ENCODE data around the gene HNRNPL.
"Not testable (repeated sequence)": the region's sequence is repeated elsewhere in the genome, so short reads cannot be mapped to it uniquely, and the experiment has no call there.

HNRNPL gene

GRCh38 chr19:38796154-38796553 lies 53.6 kb downstream of the HNRNPL start:
- DNase-seq: no peak

GRCh38 chr19:38795549-38795948 lies 54.2 kb downstream of the HNRNPL start:
- DNase-seq: no peak

GRCh38 chr19:38793671-38794070 lies 56.1 kb downstream of the HNRNPL start:
- no peak for DNase-seq

- DNase-seq: peak; percentile 17
Measured at GRCh38 chr19:38793177-38793576, 56.6 kb downstream of the HNRNPL start.

- DNase-seq: no peak
Measured at GRCh38 chr19:38792250-38793111, 57.3 kb downstream of the HNRNPL start.

- DNase-seq: not testable (repeated sequence)
Measured at GRCh38 chr19:38791451-38792064, 58.2 kb downstream of the HNRNPL start.

- DNase-seq: not testable (repeated sequence)
Measured at GRCh38 chr19:38790507-38791403, 59.0 kb downstream of the HNRNPL start.

- no peak for DNase-seq
Measured at GRCh38 chr19:38788478-38789243, 61.1 kb downstream of the HNRNPL start, which contains the start of gene LGALS7B. Gene LGALS7B, plus strand, starts transcription at chr19:38789200. Its CDS starts 27 bp downstream, at chr19:38789227.

- peak; percentile 15 for DNase-seq
Measured at GRCh38 chr19:38786572-38787265, 63.1 kb downstream of the HNRNPL start.
